Gastroesophageal sphincter (tissue), 3 donors: ENCODE results near the gene GP2.

Source experiments
- EP300 ChIP-seq: sonication (generic); formaldehyde crosslinking; IDR thresholded peaks from one replicate; pipeline ENCODE4 v1.6.1; 2017; ENCODE audit warnings: antibody characterized with exemption, mild to moderate bottlenecking
- POLR2AphosphoS5 ChIP-seq: sonication (generic); formaldehyde crosslinking; IDR thresholded peaks from one replicate; pipeline ENCODE4 v1.6.1; 2017; ENCODE audit warnings: antibody characterized with exemption
- TF ChIP-seq, protein P1 (sequence below), 4 experiments: fragments of 200-600 bp in 2 of 4; fragments of 450-650 bp in 2 of 4; sonication (generic) in 1 of 4; IDR thresholded peaks; one replicate each; pipeline ENCODE4 v1.5.1; 2017 to 2019; ENCODE audit warnings: antibody characterized with exemption in 4 of 4, mild to moderate bottlenecking in 2 of 4, moderate library complexity in 2 of 4

DNA sequence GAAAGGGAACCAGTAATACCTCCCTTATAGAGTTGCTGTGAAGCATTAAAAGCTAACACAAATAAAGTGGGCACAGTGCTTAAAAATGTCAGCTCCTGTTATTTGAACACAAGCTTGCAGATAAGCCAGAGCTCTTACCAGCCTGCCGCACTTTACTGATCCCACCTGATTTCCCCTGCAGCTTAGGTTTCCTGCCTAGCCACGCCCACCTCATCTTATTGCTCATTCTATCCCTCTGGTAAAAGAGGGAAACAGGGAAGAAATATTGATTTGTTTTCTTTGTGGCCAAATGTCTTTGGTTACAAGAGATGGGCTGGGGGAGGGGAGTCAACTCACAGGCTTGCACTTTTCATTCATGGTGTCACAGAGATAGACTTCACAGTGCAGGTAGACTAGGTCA lies 9.6 kb upstream of the GP2 start:
- TF ChIP-seq, protein P1, sequence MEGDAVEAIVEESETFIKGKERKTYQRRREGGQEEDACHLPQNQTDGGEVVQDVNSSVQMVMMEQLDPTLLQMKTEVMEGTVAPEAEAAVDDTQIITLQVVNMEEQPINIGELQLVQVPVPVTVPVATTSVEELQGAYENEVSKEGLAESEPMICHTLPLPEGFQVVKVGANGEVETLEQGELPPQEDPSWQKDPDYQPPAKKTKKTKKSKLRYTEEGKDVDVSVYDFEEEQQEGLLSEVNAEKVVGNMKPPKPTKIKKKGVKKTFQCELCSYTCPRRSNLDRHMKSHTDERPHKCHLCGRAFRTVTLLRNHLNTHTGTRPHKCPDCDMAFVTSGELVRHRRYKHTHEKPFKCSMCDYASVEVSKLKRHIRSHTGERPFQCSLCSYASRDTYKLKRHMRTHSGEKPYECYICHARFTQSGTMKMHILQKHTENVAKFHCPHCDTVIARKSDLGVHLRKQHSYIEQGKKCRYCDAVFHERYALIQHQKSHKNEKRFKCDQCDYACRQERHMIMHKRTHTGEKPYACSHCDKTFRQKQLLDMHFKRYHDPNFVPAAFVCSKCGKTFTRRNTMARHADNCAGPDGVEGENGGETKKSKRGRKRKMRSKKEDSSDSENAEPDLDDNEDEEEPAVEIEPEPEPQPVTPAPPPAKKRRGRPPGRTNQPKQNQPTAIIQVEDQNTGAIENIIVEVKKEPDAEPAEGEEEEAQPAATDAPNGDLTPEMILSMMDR (IDR thresholded peaks at IDR 0.05) = no peak
- no peak for TF ChIP-seq EP300
- no peak for TF ChIP-seq POLR2AphosphoS5
